SK-N-SH treated with all-trans-retinoic acid at 6 μM for 48 hours (cell line): ENCODE measurements around the gene WWC1.

ENCODE experiments used
- ARNTL ChIP-seq: fragments of 450-650 bp; formaldehyde crosslinking; IDR thresholded peaks from 2 replicates; pipeline ENCODE4 v1.5.0; 2020; ENCODE audit warnings: low read depth, mild to moderate bottlenecking, moderate library complexity, borderline replicate concordance
- ESRRG ChIP-seq: fragments of 250-450 bp; sonication (Bioruptor Pico); IDR thresholded peaks from 2 replicates; pipeline ENCODE4 v1.6.1; 2021; ENCODE audit warnings: mild to moderate bottlenecking
- RARB ChIP-seq: fragments of 250-450 bp; sonication (Bioruptor Pico); IDR thresholded peaks from 2 replicates; pipeline ENCODE4 v1.8.0; 2021; ENCODE audit warnings: mild to moderate bottlenecking, moderate library complexity
- TCF4 ChIP-seq: fragments of 250-450 bp; sonication (Bioruptor Pico); IDR thresholded peaks from 2 replicates; pipeline ENCODE4 v1.8.0; 2021; ENCODE audit warnings: mild to moderate bottlenecking, moderate library complexity, borderline replicate concordance
- TOX ChIP-seq: fragments of 250-450 bp; sonication (Bioruptor Pico); IDR thresholded peaks from 2 replicates; pipeline ENCODE4 v1.8.0; 2021; ENCODE audit warnings: mild to moderate bottlenecking, moderate library complexity, borderline replicate concordance
- ZFP30 ChIP-seq: fragments of 450-650 bp; formaldehyde crosslinking; IDR thresholded peaks from 2 replicates; pipeline ENCODE4 v1.5.0; 2022; ENCODE audit warnings: mild to moderate bottlenecking, moderate library complexity
- ZNF70 ChIP-seq: fragments of 450-650 bp; formaldehyde crosslinking; IDR thresholded peaks from 2 replicates; pipeline ENCODE4 v1.5.0; 2020; ENCODE audit warnings: mild to moderate bottlenecking, moderate library complexity
- TF ChIP-seq, protein P1 (sequence below): fragments of 250-450 bp; sonication (Bioruptor Pico); IDR thresholded peaks from 2 replicates; pipeline ENCODE4 v1.8.0; 2021; ENCODE audit warnings: low read depth, mild to moderate bottlenecking, moderate library complexity, borderline replicate concordance
- TF ChIP-seq, protein P2 (sequence below): fragments of 250-450 bp; sonication (Bioruptor Pico); IDR thresholded peaks from 2 replicates; pipeline ENCODE4 v1.5.1; 2021; ENCODE audit warnings: mild to moderate bottlenecking, moderate library complexity
- TF ChIP-seq, protein P3 (sequence below): fragments of 250-450 bp; sonication (Bioruptor Pico); IDR thresholded peaks from 2 replicates; pipeline ENCODE4 v1.8.0; 2020; ENCODE audit warnings: mild to moderate bottlenecking, moderate library complexity, borderline replicate concordance

DNA sequence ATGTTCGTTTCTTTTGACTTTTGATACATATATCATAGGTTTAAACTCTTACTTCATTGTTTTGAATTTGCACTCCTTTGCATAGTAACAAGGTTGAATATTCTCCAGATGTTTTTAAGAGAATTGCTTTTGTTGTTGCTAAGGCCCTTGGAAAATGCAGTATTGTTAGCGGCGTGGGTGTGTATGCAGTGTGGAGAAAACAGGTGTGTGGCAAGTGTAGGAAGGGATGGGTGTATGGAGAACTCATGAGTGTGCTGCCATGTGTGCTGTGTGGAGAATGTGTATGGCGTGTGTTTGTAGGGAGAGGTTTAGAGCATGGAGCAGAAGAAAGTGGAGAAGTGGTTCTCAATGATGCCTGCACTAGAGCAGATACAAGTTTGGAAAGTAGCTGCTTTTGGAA, 87.3 kb downstream of the WWC1 start:
- TF ChIP-seq ZNF70, result no peak
- TF ChIP-seq TOX, result no peak
- TF ChIP-seq ESRRG (CRISPR knock-in tag), result no peak
- TF ChIP-seq TCF4 (CRISPR knock-in tag), result no peak
- no peak for TF ChIP-seq ARNTL (CRISPR knock-in tag)
- TF ChIP-seq, protein P1, sequence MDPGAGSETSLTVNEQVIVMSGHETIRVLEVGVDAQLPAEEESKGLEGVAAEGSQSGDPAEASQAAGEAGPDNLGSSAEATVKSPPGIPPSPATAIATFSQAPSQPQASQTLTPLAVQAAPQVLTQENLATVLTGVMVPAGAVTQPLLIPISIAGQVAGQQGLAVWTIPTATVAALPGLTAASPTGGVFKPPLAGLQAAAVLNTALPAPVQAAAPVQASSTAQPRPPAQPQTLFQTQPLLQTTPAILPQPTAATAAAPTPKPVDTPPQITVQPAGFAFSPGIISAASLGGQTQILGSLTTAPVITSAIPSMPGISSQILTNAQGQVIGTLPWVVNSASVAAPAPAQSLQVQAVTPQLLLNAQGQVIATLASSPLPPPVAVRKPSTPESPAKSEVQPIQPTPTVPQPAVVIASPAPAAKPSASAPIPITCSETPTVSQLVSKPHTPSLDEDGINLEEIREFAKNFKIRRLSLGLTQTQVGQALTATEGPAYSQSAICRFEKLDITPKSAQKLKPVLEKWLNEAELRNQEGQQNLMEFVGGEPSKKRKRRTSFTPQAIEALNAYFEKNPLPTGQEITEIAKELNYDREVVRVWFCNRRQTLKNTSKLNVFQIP (CRISPR knock-in tag), result no peak
- no peak for TF ChIP-seq ZFP30 (CRISPR knock-in tag)
- TF ChIP-seq, protein P2, sequence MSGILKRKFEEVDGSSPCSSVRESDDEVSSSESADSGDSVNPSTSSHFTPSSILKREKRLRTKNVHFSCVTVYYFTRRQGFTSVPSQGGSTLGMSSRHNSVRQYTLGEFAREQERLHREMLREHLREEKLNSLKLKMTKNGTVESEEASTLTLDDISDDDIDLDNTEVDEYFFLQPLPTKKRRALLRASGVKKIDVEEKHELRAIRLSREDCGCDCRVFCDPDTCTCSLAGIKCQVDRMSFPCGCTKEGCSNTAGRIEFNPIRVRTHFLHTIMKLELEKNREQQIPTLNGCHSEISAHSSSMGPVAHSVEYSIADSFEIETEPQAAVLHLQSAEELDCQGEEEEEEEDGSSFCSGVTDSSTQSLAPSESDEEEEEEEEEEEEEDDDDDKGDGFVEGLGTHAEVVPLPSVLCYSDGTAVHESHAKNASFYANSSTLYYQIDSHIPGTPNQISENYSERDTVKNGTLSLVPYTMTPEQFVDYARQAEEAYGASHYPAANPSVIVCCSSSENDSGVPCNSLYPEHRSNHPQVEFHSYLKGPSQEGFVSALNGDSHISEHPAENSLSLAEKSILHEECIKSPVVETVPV (CRISPR knock-in tag), result no peak
- TF ChIP-seq, protein P3, sequence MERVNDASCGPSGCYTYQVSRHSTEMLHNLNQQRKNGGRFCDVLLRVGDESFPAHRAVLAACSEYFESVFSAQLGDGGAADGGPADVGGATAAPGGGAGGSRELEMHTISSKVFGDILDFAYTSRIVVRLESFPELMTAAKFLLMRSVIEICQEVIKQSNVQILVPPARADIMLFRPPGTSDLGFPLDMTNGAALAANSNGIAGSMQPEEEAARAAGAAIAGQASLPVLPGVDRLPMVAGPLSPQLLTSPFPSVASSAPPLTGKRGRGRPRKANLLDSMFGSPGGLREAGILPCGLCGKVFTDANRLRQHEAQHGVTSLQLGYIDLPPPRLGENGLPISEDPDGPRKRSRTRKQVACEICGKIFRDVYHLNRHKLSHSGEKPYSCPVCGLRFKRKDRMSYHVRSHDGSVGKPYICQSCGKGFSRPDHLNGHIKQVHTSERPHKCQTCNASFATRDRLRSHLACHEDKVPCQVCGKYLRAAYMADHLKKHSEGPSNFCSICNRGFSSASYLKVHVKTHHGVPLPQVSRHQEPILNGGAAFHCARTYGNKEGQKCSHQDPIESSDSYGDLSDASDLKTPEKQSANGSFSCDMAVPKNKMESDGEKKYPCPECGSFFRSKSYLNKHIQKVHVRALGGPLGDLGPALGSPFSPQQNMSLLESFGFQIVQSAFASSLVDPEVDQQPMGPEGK, result no peak
- no peak for TF ChIP-seq RARB (CRISPR knock-in tag)
